GM19455 (cell line): ENCODE results near the gene RASSF5.
"Not testable (repeated sequence)": the region's sequence is repeated elsewhere in the genome, so short reads cannot be mapped to it uniquely, and the experiment has no call there.

Experiments used
- ATAC-seq: cut with Tn5 transposase; IDR thresholded peaks from one replicate; pipeline ENCODE4 v1.9.1; 2021; ENCODE audit not compliant: unreplicated experiment

The RASSF5 gene

GRCh38 chr1:206626396-206626795 is 119.1 kb downstream of the RASSF5 start:
- ATAC-seq, result not testable (repeated sequence)

GRCh38 chr1:206628916-206629315 is 121.6 kb downstream of the RASSF5 start:
- ATAC-seq, result no peak

GRCh38 chr1:206631085-206631509 is 123.8 kb downstream of the RASSF5 start:
- ATAC-seq, result no peak

GRCh38 chr1:206633708-206634121 is 126.4 kb downstream of the RASSF5 start:
- ATAC-seq, result no peak

- no peak for ATAC-seq
Observed at GRCh38 chr1:206634365-206635079, 127.2 kb downstream of the RASSF5 start.

- peak; percentile 93 for ATAC-seq
Observed at GRCh38 chr1:206635080-206635977, 128.0 kb downstream of the RASSF5 start, which contains the start of gene DYRK3. TSS of gene DYRK3 (plus strand) at chr1:206635536. CDS start at chr1:206635704, 168 bp downstream.

- ATAC-seq, result no peak
Observed at GRCh38 chr1:206635978-206636345, 128.6 kb downstream of the RASSF5 start.

GRCh38 chr1:206636671-206637070 is 129.3 kb downstream of the RASSF5 start:
- no peak for ATAC-seq

- no peak for ATAC-seq
Observed at GRCh38 chr1:206637605-206638004, 130.3 kb downstream of the RASSF5 start.
